GM11168 (cell line): ENCODE data around the gene TMEM213.

Experiments used
- in situ Hi-C: fragments of 300-500 bp; cut with MboI; formaldehyde crosslinking; loops from one replicate; pipeline ENCODE4 v1.12.0; 2022; ENCODE audit warnings: low sequenced_read_pairs; ENCODE audit not compliant: unreplicated experiment

The TMEM213 gene

GRCh38 chr7:138871065-138871813, 73.4 kb downstream of the TMEM213 start:
- in situ Hi-C loops = no loop called here

GRCh38 chr7:138871814-138872090, 74.0 kb downstream of the TMEM213 start:
- in situ Hi-C loops = no loop called here

GRCh38 chr7:138872576-138872975, 74.8 kb downstream of the TMEM213 start:
- in situ Hi-C loops = no loop called here

GRCh38 chr7:138873220-138873892, 75.6 kb downstream of the TMEM213 start:
- in situ Hi-C loops = no loop called here

- in situ Hi-C loops = no loop called here
Observed at GRCh38 chr7:138875794-138876193, 78.0 kb downstream of the TMEM213 start.

GRCh38 chr7:138876326-138876725, 78.5 kb downstream of the TMEM213 start:
- in situ Hi-C loops = no loop called here

- in situ Hi-C loops = no loop called here
Observed at GRCh38 chr7:138878051-138878450, 80.3 kb downstream of the TMEM213 start.

- in situ Hi-C loops = no loop called here
Observed at GRCh38 chr7:138878856-138879255, 81.1 kb downstream of the TMEM213 start.

- in situ Hi-C loops = no loop called here
Observed at GRCh38 chr7:138879356-138879755, 81.6 kb downstream of the TMEM213 start.

- in situ Hi-C loops = no loop called here
Observed at GRCh38 chr7:138880881-138881578, 83.2 kb downstream of the TMEM213 start.

GRCh38 chr7:138881579-138882188, 83.9 kb downstream of the TMEM213 start:
- in situ Hi-C loops = no loop called here

- in situ Hi-C loops = no loop called here
Observed at GRCh38 chr7:138882249-138882648, 84.5 kb downstream of the TMEM213 start.

GRCh38 chr7:138885383-138886147, 87.8 kb downstream of the TMEM213 start:
- in situ Hi-C loops = no loop called here

GRCh38 chr7:138886501-138886917, 88.7 kb downstream of the TMEM213 start:
- in situ Hi-C loops = no loop called here

- in situ Hi-C loops = no loop called here
Observed at GRCh38 chr7:138887085-138887710, 89.4 kb downstream of the TMEM213 start.
